HEK293 (cell line): Measurements from ENCODE around the gene DCST1.

Experiments
- CTCF ChIP-seq: fragments of 450-650 bp; formaldehyde crosslinking; IDR thresholded peaks from 2 replicates; pipeline ENCODE4 v1.5.1; 2016; ENCODE audit warnings: missing biosample characterization, missing genetic modification characterization
- EGR2 ChIP-seq: fragments of 450-650 bp; formaldehyde crosslinking; IDR thresholded peaks from 2 replicates; pipeline ENCODE4 v1.5.1; 2016; ENCODE audit warnings: low read depth, missing biosample characterization, missing genetic modification characterization
- HIC1 ChIP-seq: fragments of 450-650 bp; formaldehyde crosslinking; IDR thresholded peaks from 2 replicates; pipeline ENCODE4 v1.5.1; 2016; ENCODE audit warnings: missing biosample characterization, missing genetic modification characterization
- HOXC10 ChIP-seq: sonication (generic); formaldehyde crosslinking; IDR thresholded peaks from 2 replicates; pipeline ENCODE4 v1.8.1; 2023; ENCODE audit warnings: mild to moderate bottlenecking, missing genetic modification reagents
- IKZF3 ChIP-seq: fragments of 450-650 bp; IDR thresholded peaks from 2 replicates; pipeline ENCODE4 v1.5.0; 2018; ENCODE audit warnings: missing biosample characterization, mild to moderate bottlenecking, missing genetic modification characterization, moderate library complexity
- KLF10 ChIP-seq: fragments of 450-650 bp; IDR thresholded peaks from 2 replicates; pipeline ENCODE4 v1.5.1; 2018; ENCODE audit warnings: missing biosample characterization, mild to moderate bottlenecking, missing genetic modification characterization
- KLF7 ChIP-seq: fragments of 450-650 bp; formaldehyde crosslinking; IDR thresholded peaks from 2 replicates; pipeline ENCODE4 v1.5.1; 2016; ENCODE audit warnings: missing biosample characterization, missing genetic modification characterization, borderline replicate concordance
- SALL2 ChIP-seq: fragments of 450-650 bp; formaldehyde crosslinking; IDR thresholded peaks from 2 replicates; pipeline ENCODE4 v1.5.0; 2017; ENCODE audit warnings: missing biosample characterization, mild to moderate bottlenecking, missing genetic modification characterization, borderline replicate concordance
- SCRT2 ChIP-seq: fragments of 450-650 bp; formaldehyde crosslinking; IDR thresholded peaks from 2 replicates; pipeline ENCODE4 v1.5.1; 2016; ENCODE audit warnings: missing biosample characterization, missing genetic modification characterization
- SETDB1 ChIP-seq: IDR thresholded peaks from one replicate; pipeline ENCODE4 v1.6.1; 2017; ENCODE audit warnings: mild to moderate bottlenecking, low read length, moderate library complexity, mixed read lengths; ENCODE audit not compliant: insufficient read length
- SP2 ChIP-seq: fragments of 450-650 bp; formaldehyde crosslinking; IDR thresholded peaks from 2 replicates; pipeline ENCODE4 v1.5.1; 2016; ENCODE audit warnings: missing biosample characterization, missing genetic modification characterization
- ZBTB26 ChIP-seq: fragments of 450-650 bp; formaldehyde crosslinking; optimal IDR thresholded peaks from 2 replicates; pipeline ENCODE3; 2016; ENCODE audit warnings: missing biosample characterization, mild to moderate bottlenecking, missing genetic modification characterization
- ZBTB44 ChIP-seq: fragments of 450-650 bp; IDR thresholded peaks from 2 replicates; pipeline ENCODE4 v1.5.1; 2018; ENCODE audit warnings: missing biosample characterization, mild to moderate bottlenecking, missing genetic modification characterization
- ZIC2 ChIP-seq: fragments of 450-650 bp; formaldehyde crosslinking; IDR thresholded peaks from 2 replicates; pipeline ENCODE4 v1.5.1; 2016; ENCODE audit warnings: missing biosample characterization, missing genetic modification characterization
- ZNF121 ChIP-seq: fragments of 450-650 bp; formaldehyde crosslinking; IDR thresholded peaks from 2 replicates; pipeline ENCODE4 v1.5.1; 2016; ENCODE audit warnings: missing biosample characterization, missing genetic modification characterization
- ZNF138 ChIP-seq: fragments of 450-650 bp; formaldehyde crosslinking; IDR thresholded peaks from 2 replicates; pipeline ENCODE4 v1.5.1; 2016; ENCODE audit warnings: missing biosample characterization, missing genetic modification characterization, borderline replicate concordance
- ZNF16 ChIP-seq: fragments of 450-650 bp; formaldehyde crosslinking; IDR thresholded peaks from 2 replicates; pipeline ENCODE4 v1.5.1; 2016; ENCODE audit warnings: low read depth, missing biosample characterization, missing genetic modification characterization
- ZNF202 ChIP-seq: fragments of 450-650 bp; formaldehyde crosslinking; IDR thresholded peaks from 2 replicates; pipeline ENCODE4 v1.5.1; 2016; ENCODE audit warnings: missing biosample characterization, missing genetic modification characterization, borderline replicate concordance
- ZNF211 ChIP-seq: fragments of 450-650 bp; formaldehyde crosslinking; IDR thresholded peaks from 2 replicates; pipeline ENCODE4 v1.5.1; 2016; ENCODE audit warnings: low read depth, missing biosample characterization, missing genetic modification characterization
- ZNF214 ChIP-seq: fragments of 450-650 bp; formaldehyde crosslinking; IDR thresholded peaks from 2 replicates; pipeline ENCODE4 v1.5.1; 2017; ENCODE audit warnings: missing biosample characterization, mild to moderate bottlenecking, missing genetic modification characterization, borderline replicate concordance
- ZNF24 ChIP-seq: fragments of 450-650 bp; formaldehyde crosslinking; IDR thresholded peaks from 2 replicates; pipeline ENCODE4 v1.5.1; 2016; ENCODE audit warnings: missing biosample characterization, missing genetic modification characterization
- ZNF398 ChIP-seq: fragments of 450-650 bp; formaldehyde crosslinking; IDR thresholded peaks from 2 replicates; pipeline ENCODE4 v1.5.1; 2017; ENCODE audit warnings: missing biosample characterization, missing genetic modification characterization
- ZNF416 ChIP-seq: fragments of 450-650 bp; formaldehyde crosslinking; IDR thresholded peaks from 2 replicates; pipeline ENCODE4 v1.5.1; 2016; ENCODE audit warnings: missing biosample characterization, missing genetic modification characterization
- ZNF596 ChIP-seq: fragments of 450-650 bp; IDR thresholded peaks from 2 replicates; pipeline ENCODE4 v1.5.0; 2018; ENCODE audit warnings: missing biosample characterization, mild to moderate bottlenecking, missing genetic modification characterization, moderate library complexity
- ZNF645 ChIP-seq: fragments of 450-650 bp; formaldehyde crosslinking; IDR thresholded peaks from 2 replicates; pipeline ENCODE4; 2016; ENCODE audit warnings: missing biosample characterization, missing genetic modification characterization
- ZSCAN16 ChIP-seq: fragments of 450-650 bp; formaldehyde crosslinking; IDR thresholded peaks from 2 replicates; pipeline ENCODE4 v1.5.1; 2016; ENCODE audit warnings: missing biosample characterization, missing genetic modification characterization
- ZSCAN18 ChIP-seq: fragments of 450-650 bp; formaldehyde crosslinking; IDR thresholded peaks from 2 replicates; pipeline ENCODE4 v1.5.1; 2016; ENCODE audit warnings: missing biosample characterization, missing genetic modification characterization
- ZXDB ChIP-seq: fragments of 450-650 bp; formaldehyde crosslinking; IDR thresholded peaks from 2 replicates; pipeline ENCODE4 v1.5.1; 2016; ENCODE audit warnings: missing biosample characterization, missing genetic modification characterization

Gene DCST1

GRCh38 chr1:155001675-155002463 lies 31.8 kb upstream of the DCST1 start (continued):
- peak; percentile 96 for TF ChIP-seq ZNF398 (tag by site-specific recombination)
- TF ChIP-seq IKZF3 (tag by site-specific recombination): peak; percentile 8; the same call in 1 of the 2 replicates
- TF ChIP-seq HIC1 (tag by site-specific recombination): peak; percentile 94
- no peak for TF ChIP-seq SETDB1
- peak; percentile 85 for TF ChIP-seq KLF7 (tag by site-specific recombination)
- TF ChIP-seq ZNF211 (tag by site-specific recombination): no peak
- no peak for TF ChIP-seq ZNF138 (tag by site-specific recombination)
- TF ChIP-seq ZBTB26: no peak
- TF ChIP-seq ZNF596: peak; percentile 57; the same call in 1 of the 2 replicates
- TF ChIP-seq SALL2 (tag by site-specific recombination): no peak
- no peak for TF ChIP-seq ZSCAN18
- TF ChIP-seq ZXDB (tag by site-specific recombination): peak; percentile 98; the same call in 1 of the 2 replicates
- peak; percentile 74 for TF ChIP-seq ZIC2 (tag by site-specific recombination)
- TF ChIP-seq CTCF (tag by site-specific recombination): peak; percentile 95
- TF ChIP-seq ZSCAN16: no peak
- peak; percentile 73 for TF ChIP-seq EGR2 (tag by site-specific recombination)
- no peak for TF ChIP-seq HOXC10 (CRISPR knock-in tag)
- no peak for TF ChIP-seq SCRT2 (tag by site-specific recombination)
- peak; percentile 94 for TF ChIP-seq SP2 (tag by site-specific recombination)
- TF ChIP-seq ZNF121: no peak
- peak; percentile 24; the same call in 1 of the 2 replicates for TF ChIP-seq ZNF645
- TF ChIP-seq ZNF214 (tag by site-specific recombination): no peak
- no peak for TF ChIP-seq ZBTB44
- peak; percentile 76 for TF ChIP-seq KLF10 (tag by site-specific recombination)
- TF ChIP-seq ZNF416 (tag by site-specific recombination): no peak
- no peak for TF ChIP-seq ZNF16
- TF ChIP-seq ZNF202 (tag by site-specific recombination): peak; percentile 65; the same call in 1 of the 2 replicates
- TF ChIP-seq ZNF24 (tag by site-specific recombination): no peak; the same call in 1 of the 2 replicates
